Measurements from ENCODE around the gene S100A4.
A peak's percentile ranks its signal among the peaks of the same experiment; 100 is the strongest.
"Not testable (repeated sequence)": the region's sequence is repeated elsewhere in the genome, so short reads cannot be mapped to it uniquely, and the experiment has no call there.

S100A4 gene

DNA sequence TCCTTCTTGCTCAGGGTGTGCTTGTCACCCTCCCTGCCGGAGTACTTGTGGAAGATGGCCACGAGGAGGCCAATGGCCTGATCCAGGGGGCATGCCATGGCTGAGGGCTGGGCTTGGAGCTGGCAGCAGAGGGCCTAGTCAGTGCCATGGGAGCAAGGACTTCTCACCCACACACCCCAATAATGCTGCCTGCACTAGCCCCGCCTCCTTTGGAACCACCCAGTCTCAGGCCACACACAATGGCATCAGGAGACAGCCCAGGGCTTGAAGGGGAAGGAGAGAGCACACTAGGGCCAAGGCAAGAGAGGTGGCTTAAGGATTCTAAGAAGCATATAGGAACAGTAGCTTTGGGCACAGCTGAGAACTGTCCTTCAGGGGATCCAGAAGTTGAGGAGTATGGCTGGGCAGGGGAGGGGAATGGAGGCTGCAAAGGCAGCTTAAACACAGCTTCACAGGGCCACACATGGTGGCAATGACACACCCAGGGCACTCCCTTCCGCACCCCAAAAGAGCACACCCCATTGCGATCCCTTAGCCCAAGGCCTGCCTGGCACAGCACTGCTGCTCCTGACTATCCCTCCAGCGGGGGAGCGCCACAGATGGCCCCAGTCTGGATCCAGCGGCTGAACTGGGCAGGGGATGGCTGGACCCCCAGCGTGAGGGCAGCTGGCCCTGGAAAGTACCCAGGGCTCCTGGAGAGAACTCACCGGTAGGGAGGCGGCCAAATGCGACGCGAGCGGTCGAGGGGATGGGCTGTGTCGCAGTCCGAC lies 10.2 kb downstream of the S100A4 start, which contains the start of gene S100A6:
S100A6 (minus strand) TSS at position 750 of the 770 bp plus-strand sequence; CDS start at position 98, 652 bp downstream.
- no peak for DNase-seq (ENCODE audit: extremely low read depth in 1 of 2, low read depth in 1 of 2)

DNA sequence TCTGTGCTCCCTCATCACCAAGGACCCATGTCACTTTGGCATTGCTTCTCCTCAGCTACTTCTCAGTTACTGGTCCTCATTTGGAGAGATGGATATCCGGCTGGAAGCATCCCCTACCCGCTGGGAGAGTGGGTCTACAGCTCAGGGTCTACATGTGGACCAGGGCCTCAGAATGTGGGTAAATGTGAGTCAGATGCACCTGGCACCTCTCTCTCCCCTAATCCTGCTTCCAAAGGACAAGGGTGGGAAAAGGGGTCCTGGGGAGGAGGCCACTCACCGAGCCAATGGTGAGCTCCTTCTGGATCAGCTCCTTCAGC lies 10.7 kb downstream of the S100A4 start:
- DNase-seq (ENCODE audit: extremely low read depth in 1 of 2, low read depth in 1 of 2) = no peak

DNA sequence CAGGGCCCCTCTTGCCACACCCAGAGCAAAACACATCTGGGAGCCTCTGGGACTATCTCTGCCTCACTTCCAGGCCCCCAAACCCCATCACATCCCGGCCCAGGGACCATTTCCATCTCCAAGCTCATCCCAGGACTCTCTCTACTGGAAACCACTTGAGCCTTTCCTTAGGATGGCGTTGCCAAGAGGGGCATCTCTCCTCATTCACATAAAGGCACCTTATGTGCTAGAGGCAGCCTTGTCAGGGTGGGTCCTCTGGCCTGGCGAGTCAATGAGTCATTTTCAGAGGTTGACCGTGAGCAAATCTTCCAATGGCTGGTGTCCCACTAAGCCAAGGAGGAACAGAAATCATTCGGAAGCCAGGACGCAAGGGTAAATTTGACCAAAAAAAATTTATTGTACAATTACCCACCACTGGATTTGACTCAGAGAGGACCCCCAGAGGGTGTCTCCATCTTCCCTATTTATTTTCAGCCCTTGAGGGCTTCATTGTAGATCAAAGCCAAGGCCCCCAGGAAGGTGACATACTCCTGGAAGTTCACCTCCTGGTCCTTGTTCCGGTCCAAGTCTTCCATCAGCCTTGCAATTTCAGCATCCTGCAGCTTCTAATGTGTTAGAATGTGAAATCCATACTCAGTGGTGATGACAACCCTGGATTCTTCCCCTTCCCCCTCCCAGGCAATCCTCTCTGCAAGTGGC lies 11.2 kb downstream of the S100A4 start:
- DNase-seq (ENCODE audit: extremely low read depth in 1 of 2, low read depth in 1 of 2) = no peak

DNA sequence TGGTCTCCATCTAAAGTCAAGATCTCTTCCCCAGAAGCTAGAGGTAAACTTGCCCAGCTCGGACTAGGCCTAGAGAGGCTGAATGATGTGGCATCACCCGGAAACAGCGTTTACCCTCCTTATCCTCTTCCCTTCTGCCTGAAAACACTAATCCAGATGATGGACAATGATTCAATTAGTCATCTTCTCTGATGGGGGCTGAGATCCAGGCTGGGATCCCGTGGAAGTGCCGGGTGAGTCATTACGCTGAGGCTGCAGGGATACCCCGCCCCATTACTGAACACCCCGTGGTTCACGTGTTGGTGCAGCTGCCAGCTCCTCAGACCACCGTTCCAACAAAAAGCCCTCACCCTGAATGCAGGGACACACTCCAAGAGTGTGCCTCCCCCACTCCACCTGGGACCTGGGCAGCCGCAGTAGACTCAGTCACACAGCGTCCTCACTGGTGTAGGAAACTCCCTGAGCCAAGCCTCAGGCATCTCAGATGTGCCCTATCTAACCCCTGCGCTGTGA lies 11.9 kb downstream of the S100A4 start:
- DNase-seq (ENCODE audit: extremely low read depth in 1 of 2, low read depth in 1 of 2) = no peak

DNA sequence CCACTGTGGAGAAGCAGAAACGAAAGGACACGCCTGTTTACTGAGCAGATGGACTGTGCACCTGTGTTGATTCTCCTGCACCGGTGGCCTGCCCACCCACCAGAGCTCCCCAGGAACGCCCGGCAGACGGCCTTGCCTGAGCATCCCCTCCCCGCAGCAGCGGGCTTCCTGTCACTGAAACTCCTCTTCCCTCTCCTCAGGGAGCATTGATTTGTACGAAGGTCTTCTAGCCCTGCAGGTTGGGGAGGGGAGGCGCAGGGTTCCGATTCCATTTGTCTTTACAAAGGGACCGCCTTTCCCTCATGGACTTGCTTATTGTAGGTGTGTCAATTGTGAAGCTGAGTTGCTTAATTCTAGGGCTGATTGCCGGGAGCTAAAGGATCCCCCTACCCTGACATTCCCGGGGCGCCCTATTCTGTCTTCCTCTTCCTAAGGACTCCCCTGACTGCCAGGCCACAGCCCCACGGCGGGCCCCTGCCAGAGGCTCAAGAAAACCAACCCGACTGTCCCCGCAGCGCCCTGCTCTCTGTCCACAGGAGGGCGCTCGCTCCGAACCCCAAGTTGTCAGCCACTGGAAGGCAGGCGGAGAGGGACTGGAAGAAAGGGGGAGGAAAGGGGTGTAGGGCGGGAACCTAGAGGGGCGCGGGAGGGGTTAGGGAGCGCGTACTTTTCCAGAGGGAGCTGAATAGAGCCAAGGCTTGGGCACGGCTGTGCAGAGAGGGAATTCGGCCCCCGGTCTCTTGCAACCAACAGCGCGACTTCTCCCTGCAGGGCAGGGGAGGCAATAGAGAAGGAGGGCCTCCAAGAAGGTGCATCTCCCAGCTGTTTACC lies 12.6 kb downstream of the S100A4 start:
- DNase-seq (ENCODE audit: extremely low read depth in 1 of 2, low read depth in 1 of 2) = peak; percentile 50 to 66

DNA sequence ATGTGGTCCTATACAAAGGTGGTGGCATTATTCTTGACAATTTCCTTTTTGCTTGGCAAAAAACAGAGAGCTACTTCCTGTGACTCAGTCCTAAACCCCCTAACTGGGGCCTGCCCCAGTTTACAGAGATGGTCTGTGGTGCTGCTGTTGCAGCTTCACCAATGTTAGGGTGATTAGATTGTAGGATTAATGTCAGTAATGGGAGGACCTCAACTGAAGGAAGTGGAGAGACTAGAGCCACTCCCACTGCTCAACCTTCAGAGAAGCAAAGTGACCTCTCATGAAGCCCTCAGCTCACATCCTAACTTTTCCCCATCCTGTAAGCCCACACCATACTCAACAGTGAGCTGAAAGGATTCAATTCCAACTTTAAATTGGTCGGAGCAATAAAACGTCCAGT lies 13.4 kb downstream of the S100A4 start:
- DNase-seq (ENCODE audit: extremely low read depth in 1 of 2, low read depth in 1 of 2) = no peak

DNA sequence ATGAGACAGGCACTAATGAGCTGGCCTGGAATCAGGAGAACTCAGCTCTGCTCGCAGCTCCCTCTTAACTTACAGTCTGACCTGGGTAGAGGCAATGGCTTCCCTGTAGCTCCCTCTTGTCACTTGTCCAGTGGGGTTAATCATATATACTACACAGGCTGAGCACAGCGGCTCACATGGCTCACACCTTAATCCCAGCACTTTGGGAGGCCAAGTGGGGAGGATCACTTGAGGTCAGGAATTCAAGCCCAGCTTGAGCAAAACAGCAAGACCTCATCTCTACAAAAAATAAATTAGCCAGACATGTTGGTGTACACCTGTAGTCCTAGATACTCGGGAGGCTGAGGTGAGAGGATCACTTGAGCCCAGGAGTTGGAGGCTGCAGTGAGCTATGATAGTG lies 14.0 kb downstream of the S100A4 start:
- no peak for DNase-seq (ENCODE audit: extremely low read depth in 1 of 2, low read depth in 1 of 2)

DNA sequence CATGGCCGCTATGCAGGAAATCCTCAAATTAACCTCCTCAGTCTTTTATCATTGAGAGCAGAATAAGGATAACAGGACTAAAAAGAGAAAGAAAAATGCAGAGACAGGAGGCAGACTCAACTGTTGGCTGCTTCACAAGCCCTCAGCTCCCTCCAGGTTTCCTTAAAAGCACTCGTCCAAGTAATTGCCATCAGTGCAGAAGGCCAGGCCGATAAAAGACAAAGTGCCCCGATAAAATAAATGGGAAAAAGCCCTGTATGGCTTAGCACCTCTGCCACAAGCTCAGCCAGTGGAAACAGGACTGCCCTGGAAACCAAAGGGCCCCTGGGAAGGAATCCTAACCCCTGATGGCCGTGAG lies 17.9 kb downstream of the S100A4 start:
- no peak for DNase-seq (ENCODE audit: extremely low read depth in 1 of 2, low read depth in 1 of 2)

DNA sequence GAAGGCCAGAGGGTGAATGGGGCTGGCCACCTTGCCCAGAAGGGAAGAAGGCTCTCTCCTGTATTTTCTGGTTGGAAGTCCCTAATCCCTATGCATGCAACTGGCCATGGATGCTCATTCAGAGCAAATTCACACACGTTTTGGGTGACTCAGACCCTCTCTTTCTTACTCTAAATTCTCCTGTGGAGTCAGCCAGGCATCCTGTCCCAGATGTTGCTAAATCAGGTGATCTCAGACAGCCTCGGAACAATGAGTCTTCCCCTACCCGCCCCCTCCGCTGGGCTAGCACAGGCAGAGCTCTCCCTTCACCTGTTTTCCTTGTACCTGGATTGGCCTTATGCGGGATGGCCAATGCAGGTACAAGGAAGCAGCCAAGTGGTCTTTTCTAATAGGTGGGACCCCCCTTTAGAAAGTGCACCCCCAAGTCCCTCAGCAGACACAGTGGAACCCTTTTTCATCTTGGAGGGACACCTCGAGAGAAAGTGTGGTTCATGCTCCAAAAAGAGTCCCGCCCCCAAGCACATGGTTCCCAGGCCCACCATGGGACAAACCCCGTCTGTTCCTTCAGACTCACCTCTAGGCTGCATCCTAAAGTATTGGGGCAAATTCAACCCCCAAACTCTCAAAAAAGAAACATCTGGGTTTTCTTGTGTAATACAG lies 18.5 kb downstream of the S100A4 start:
- no peak for DNase-seq (ENCODE audit: extremely low read depth in 1 of 2, low read depth in 1 of 2)

DNA sequence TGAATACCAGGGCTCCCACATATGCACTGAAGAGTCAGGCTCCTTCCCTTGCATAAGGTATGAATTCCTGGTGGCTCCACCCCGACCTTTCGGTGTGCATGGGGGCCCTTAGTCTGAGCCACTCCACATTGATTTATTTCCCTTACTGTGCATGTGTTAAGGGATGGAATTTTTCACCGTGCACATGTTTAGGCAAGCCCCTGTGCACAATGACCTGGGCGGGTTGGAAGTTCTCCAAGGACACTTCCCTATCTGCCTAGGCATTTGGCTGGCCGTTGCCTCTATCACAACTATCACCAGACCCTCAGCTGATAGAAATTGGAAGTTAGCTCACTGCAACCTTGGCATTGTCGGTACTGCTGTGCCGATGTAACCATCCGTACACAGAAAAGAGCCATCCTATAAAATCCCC lies 19.5 kb downstream of the S100A4 start:
- no peak for DNase-seq (ENCODE audit: extremely low read depth in 1 of 2, low read depth in 1 of 2)

DNA sequence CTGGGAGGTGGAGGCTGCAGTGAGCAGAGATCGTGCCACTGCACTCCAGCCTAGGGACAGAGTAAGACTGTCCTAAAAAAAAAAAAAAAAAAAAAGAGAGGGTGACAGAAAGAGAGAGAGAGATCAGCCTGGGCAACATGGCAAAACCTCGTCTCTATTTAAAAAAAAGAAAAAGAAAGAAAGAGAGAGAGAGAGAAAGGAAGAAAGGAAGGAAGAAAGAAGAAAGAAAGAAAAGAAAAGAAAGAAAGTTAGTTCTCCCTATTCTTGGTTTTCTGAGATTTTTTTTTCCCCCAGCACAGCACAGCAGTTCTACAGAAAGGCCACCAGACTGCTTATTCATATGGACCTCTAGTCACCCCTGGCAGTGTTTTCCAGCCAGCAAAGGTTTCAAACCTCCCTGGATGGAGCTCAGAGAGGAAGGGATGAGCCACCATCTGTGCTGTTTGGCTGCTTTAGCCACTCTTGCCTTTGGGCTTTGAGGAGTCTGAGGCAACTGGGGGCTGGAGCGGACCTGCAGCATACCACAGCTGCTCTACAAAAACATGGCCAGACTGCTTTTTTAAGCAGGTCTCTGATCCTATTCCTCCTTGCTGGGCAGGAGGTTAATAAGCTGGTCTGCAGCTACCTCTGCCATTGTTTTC lies 20.4 kb downstream of the S100A4 start:
- no peak for DNase-seq (ENCODE audit: extremely low read depth in 1 of 2, low read depth in 1 of 2)

DNA sequence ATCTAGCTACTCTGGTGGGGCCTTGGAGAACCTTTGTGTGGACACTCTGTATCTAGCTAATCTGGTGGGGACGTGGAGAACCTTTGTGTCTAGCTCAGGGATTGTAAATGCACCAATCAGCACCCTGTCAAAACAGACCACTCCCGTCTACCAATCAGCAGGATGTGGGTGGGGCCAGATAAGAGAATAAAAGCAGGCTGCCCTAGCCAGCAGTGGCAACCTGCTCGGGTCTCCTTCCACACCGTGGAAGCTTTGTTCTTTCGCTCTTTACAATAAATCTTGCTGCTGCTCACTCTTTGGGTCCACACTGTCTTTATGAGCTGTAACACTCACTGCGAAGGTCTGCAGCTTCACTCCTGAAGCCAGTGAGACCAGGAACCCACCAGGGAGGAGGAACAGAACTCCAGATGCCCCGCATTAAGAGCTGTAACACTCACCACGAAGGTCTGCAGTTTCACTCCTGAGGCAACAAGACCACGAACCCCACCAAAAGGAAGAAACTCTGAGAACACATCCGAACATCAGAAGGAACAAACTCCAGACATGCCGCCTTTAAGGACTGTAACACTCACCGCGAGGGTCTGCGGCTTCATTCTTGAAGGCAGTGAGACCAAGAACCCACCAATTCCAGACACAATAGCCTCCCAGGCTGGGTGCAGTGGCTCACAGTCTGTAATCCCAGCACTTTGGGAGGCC lies 23.1 kb downstream of the S100A4 start:
- DNase-seq (ENCODE audit: extremely low read depth in 1 of 2, low read depth in 1 of 2) = not testable (repeated sequence)

DNA sequence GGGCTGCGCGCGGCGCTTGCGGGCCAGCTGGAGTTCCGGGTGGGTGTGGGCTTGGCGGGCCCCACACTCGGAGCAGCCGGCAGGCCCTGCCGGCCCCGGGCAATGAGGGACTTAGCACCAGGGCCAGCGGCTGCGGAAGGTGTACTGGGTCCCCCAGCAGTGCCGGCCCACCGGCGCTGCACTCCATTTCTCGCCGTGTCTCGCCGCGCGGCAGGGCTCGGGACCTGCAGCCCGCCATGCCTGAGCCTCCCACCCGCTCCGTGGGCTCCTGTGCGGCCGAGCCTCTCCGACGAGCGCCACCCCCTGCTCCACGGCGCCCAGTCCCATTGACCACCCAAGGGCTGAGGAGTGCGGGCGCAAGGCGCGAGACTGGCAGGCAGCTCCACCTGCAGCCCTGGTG lies 23.8 kb downstream of the S100A4 start:
- not testable (repeated sequence) for DNase-seq (ENCODE audit: extremely low read depth in 1 of 2, low read depth in 1 of 2)

DNA sequence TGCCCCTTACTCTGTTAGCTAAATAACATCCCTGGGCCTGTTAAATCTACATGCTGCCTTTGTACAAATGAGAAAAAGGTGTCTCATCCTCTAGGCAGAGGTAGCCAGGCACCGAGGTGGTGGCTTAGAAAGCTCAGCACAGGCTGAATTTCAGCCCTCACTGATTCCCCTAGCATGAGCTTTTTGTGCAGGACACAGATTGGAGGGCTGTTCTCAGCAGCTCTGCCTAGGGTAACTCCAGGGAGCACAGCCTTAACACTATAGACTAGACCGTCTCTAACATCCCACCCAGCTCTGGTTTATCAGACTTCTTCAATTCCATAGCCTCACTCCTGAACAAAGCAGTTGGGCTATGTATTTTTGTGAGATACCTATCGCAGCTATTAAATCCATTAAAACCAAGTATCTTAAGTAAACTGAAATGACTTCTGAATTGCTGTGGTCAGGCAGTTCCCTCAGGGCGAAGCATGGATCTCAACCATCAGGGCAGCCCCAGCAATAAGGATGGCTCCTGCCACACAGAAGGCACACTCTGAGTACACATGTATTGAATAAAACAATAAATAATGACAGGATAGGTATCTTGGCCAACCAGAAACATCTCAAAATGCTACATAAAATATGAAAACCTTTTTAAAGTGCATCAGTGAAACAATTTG lies 24.7 kb downstream of the S100A4 start:
- no peak for DNase-seq (ENCODE audit: extremely low read depth in 1 of 2, low read depth in 1 of 2)

DNA sequence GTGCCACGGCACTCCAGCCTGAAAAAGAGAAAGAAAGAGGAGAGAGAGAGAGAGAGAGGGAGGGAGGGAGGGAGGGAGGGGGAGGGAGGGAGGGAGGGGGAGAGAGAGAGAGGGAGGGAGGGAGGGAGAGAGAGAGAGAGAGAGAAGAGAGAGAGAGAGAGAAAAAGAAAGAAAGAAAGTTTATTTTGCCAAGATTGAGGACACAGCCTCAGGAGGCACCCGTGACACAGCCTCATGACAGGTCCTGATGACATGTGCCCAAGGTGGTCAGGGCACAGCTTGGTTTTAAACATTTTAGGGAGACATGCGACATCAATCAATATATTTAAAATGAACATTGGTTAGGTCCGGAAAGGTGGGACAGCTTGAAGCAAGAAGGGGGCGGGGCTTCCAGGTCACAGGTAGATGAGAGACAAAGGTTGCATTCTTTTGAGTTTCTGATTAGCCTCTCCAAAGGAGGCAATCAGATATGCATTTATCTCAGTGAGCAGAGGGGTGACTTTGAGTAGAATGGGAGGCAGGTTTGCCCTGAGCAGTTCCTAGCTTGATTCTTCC lies 25.4 kb downstream of the S100A4 start:
- DNase-seq (ENCODE audit: extremely low read depth in 1 of 2, low read depth in 1 of 2) = not testable (repeated sequence)

DNA sequence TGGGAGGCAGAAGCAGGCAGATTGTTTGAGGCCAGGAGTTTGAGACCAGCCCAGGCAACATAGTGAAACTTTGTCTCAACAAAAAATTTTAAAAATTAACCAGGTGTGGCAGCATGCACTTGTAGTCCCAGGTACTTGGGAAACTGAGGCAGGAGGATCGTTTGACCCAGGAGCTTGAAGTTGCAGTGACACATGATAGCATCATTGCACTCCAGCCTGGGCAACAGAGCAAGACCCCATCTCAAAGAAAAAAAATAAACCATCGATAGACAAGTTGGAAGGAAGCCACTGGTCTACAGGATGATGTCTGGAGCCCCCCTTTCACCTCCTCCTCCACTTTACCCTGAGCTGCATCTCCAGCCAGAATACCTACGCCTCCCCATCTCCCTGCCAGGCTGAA lies 26.4 kb downstream of the S100A4 start:
- no peak for DNase-seq (ENCODE audit: extremely low read depth in 1 of 2, low read depth in 1 of 2)

DNA sequence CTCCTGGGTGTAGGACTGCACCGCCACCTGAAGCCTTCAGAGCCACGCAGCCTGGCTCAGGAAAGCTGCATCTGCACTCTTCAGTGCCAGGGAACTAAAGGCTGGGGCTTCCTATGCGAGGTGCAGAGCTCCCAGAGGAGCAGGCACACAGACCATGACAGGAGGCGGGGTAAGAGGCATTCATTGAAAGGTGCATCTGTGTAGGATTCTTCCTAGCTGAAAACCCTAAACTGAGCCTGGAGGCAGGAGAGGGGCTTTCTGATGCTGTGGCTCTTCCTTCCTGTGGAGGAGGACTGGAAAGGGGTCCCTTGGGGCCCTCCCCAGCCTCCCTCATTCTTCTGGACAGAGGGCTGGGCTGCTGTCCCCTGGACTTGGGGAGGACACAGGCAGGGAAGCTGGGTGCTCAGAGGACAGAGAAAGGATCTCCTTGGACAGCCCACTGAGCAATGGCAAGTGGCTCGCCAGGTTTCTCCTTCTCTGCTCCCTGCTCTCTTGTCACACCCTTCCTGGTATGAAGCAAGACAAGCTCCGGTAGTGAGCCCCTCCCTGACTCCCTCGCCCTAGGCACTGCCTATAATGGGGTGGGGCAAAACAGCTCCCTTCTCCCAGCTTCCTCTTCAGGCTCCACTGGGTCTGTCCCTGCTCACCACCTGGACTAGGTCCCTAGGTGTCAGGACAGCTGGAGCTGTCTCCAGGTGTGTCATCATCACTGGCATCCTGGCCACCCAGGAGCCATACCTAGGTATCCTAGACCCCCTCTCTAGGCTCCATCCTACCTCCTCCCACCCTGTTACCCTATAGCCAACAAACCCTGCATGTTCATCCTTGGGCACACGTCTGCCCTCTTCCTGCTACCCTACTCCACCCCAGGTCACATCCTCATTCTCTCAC lies 29.9 kb downstream of the S100A4 start:
- DNase-seq (ENCODE audit: extremely low read depth in 1 of 2, low read depth in 1 of 2) = no peak

DNA sequence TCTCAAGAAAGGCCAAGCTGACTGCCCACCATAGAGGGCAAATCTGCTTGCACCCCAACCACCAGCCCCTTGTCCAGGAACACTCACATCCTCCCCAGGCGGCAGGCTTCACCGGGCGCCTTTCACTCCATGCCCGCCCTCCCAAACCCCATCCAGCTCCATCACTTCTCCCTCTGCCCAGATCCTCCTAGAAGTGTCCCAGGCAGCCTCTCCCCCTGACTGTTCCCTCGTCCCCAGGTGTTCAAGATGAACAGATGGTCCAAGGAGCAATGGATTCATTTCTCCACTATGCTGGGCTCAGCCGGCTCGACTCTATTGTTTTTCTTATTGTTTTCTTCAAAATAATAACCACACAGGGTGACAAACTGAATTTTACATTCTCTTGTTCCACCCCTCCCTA lies 31.9 kb downstream of the S100A4 start:
- DNase-seq (ENCODE audit: extremely low read depth in 1 of 2, low read depth in 1 of 2) = no peak
